Panc1 (cell line): ENCODE results near the gene PTPRCAP.

Source experiments
- POLR2AphosphoS5 ChIP-seq: IDR thresholded peaks from 2 replicates; pipeline ENCODE4 v1.6.1; 2012; ENCODE audit warnings: mild to moderate bottlenecking, low read depth, low read length, moderate library complexity
- TF ChIP-seq, protein P1 (sequence below): fragments of 450-650 bp; IDR thresholded peaks from 2 replicates; pipeline ENCODE4 v1.5.1; 2017; ENCODE audit warnings: mild to moderate bottlenecking

DNA sequence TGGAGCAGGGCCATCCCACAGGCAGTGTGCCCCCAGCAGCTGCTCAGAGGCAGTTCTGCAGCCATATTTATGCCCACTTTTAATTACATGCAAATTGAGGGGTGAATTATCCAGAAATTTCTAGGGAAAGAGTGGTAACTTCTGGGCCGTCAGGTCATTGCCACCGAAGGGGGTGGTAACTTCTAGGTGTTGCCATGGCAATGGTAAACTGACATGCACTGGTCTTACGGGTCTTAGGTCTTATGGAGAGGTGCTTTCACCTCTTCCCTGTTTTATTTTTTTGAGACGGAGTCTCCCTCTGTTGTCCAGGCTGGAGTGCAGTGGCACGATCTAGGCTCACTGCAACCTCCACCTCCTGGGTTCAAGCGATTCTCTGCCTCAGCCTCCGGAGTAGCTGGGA is 35.4 kb upstream of the PTPRCAP start:
- TF ChIP-seq, protein P1, sequence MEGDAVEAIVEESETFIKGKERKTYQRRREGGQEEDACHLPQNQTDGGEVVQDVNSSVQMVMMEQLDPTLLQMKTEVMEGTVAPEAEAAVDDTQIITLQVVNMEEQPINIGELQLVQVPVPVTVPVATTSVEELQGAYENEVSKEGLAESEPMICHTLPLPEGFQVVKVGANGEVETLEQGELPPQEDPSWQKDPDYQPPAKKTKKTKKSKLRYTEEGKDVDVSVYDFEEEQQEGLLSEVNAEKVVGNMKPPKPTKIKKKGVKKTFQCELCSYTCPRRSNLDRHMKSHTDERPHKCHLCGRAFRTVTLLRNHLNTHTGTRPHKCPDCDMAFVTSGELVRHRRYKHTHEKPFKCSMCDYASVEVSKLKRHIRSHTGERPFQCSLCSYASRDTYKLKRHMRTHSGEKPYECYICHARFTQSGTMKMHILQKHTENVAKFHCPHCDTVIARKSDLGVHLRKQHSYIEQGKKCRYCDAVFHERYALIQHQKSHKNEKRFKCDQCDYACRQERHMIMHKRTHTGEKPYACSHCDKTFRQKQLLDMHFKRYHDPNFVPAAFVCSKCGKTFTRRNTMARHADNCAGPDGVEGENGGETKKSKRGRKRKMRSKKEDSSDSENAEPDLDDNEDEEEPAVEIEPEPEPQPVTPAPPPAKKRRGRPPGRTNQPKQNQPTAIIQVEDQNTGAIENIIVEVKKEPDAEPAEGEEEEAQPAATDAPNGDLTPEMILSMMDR: no peak
- TF ChIP-seq POLR2AphosphoS5: no peak
